Lower leg skin (tissue), 4 donors: Measurements from ENCODE around the gene SULT2B1. TPM values are rescaled to one million over a fixed set of nuclear protein-coding genes. Genes with fewer than 3 reads are reported as not detected.
A peak's percentile ranks its signal among the peaks of the same experiment; 100 is the strongest.

Source experiments
- DNase-seq, 2 donors: peaks; one replicate each; pipeline ENCODE4 v3.0.0-alpha.2; 2019; ENCODE audit warnings: low spot score in 2 of 2
- H3K4me3 ChIP-seq: fragments of 200-600 bp; sonication (generic); 2 replicates; pipeline ENCODE4 v1.5.1; 2017; ENCODE audit warnings: mild to moderate bottlenecking, low read depth; ENCODE audit not compliant: poor library complexity, severe bottlenecking
- CTCF ChIP-seq, 3 donors: fragments of 450-650 bp; IDR thresholded peaks; one replicate each; pipeline ENCODE4 v1.5.1; 2016; ENCODE audit warnings: antibody characterized with exemption in 3 of 3, mild to moderate bottlenecking in 3 of 3, moderate library complexity in 2 of 3
- POLR2A ChIP-seq, 2 donors: fragments of 450-650 bp; IDR thresholded peaks; one replicate each; pipeline ENCODE4 v1.6.1; 2016 to 2017; ENCODE audit warnings: antibody characterized with exemption in 2 of 2, mild to moderate bottlenecking in 1 of 2, moderate library complexity in 1 of 2
- WGBS, 2 donors: methylation state at CpG; one replicate each; pipeline ENCODE4 v1.1.5; 2018; 5-methylcytosine and 5-hydroxymethylcytosine counted together
- intact Hi-C: fragments of 100-400 bp; cut with DNase I; formaldehyde crosslinking; loops from one replicate; pipeline ENCODE4 v1.15.0; 2023; ENCODE audit warnings: low total_unique reads
- total RNA-seq, 4 donors: library from RNA; depleted of rRNA; stranded (reverse); fragments of >200 nt; gene quantifications; one replicate each; pipeline ENCODE4 v1.1.0, GENCODE V29; 2016

SULT2B1 gene
- total RNA-seq, 4 donors from 2014 or later, result 119 to 191 (median 166) TPM

GRCh38 chr19:48633148-48634035 lies 81.4 kb downstream of the SULT2B1 start:
- intact Hi-C loops, result no loop called here
- H3K4me3 ChIP-seq, result no peak overlapping the region

GRCh38 chr19:48634036-48634342 lies 82.0 kb downstream of the SULT2B1 start:
- DNase-seq, result no peak
- no peak for TF ChIP-seq CTCF (IDR thresholded peaks at IDR 0.05)
- no peak for TF ChIP-seq POLR2A (IDR thresholded peaks at IDR 0.05)
- intact Hi-C loops, result no loop called here
- no peak overlapping the region for H3K4me3 ChIP-seq
- WGBS, 2 donors, result 23 to 28% methylated on average over 7 of the region's 7 CpGs

More at GRCh38 chr19:48633148-48634035, 81.4 kb downstream of the SULT2B1 start:
- WGBS, 2 donors, result 49 to 64% methylated on average over 22 of the region's 22 CpGs
- no peak for DNase-seq
- no peak for TF ChIP-seq CTCF (IDR thresholded peaks at IDR 0.05)
- TF ChIP-seq POLR2A (IDR thresholded peaks at IDR 0.05), result no peak

DNA sequence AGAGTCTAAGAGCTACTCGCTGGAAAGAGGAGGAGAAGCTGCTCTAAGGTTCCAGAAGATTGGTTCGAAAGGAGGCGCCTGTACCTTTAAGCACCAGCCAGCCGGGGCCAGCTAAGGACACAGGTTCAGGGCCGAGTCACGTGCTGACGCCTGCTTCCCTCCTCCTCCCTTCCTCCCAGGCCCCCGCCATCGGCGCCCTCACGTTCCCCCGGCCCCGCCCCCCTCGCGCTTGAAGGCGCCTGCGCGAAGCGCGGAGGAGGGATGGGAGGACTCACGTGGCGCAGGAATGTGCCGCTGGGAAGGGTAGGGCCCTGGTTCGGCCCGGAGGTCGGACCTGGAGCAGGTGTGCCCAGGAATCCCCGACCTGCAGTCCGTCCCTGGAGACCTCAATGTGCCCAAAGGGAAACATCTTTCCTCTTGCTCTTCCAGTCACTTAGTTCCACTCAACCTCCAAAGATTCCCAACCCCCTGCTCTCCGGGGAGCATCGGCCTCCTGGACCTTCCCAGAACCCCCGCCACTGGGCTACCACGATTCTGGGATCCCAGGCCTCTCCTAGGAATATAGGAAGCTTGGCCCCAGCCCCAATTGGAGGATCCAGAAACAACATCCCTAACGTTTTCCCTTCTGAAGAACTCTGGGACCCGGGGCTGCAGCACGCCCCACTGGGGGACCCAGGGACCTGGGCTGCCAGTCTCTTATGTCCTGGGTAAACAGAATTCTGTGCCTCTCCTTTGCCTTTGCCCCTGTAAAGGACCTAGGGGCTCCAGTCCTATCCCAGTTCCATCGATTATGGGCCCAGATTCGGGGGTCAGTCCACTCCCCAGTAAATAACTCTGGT lies 82.7 kb downstream of the SULT2B1 start:
- TF ChIP-seq POLR2A (IDR thresholded peaks at IDR 0.05), result no peak
- no peak for TF ChIP-seq CTCF (IDR thresholded peaks at IDR 0.05)
- WGBS, 2 donors, result 3 to 4% methylated on average over 36 to 37 of the region's 37 CpGs
- peak; percentile 96 to 99 for DNase-seq
- intact Hi-C loops, result no loop called here
- H3K4me3 ChIP-seq, result no peak overlapping the region

- TF ChIP-seq POLR2A (IDR thresholded peaks at IDR 0.05), result no peak
- peak in 1 of 2 donors; percentile 94 for DNase-seq
- WGBS, 2 donors, result 0 to 1% methylated on average over 26 to 39 of the region's 67 CpGs
- H3K4me3 ChIP-seq, result peak overlapping the region; percentile 59
- intact Hi-C loops, result no loop called here
Observed at GRCh38 chr19:48635263-48635965, 83.4 kb downstream of the SULT2B1 start.

GRCh38 chr19:48635966-48636858 lies 84.2 kb downstream of the SULT2B1 start:
- no peak for TF ChIP-seq POLR2A (IDR thresholded peaks at IDR 0.05)
- TF ChIP-seq CTCF (IDR thresholded peaks at IDR 0.05), result no peak
- intact Hi-C loops, result no loop called here
- DNase-seq, result peak in 1 of 2 donors; percentile 94
- H3K4me3 ChIP-seq, result peak overlapping the region; percentile 59
- 0% methylated on average over 35 of the region's 35 CpGs for WGBS, 2 donors
